A549 (cell line): ENCODE results near the gene SESN3.

Experiments
- CEBPB ChIP-seq, 2 experiments: fragments of >200 bp in 1 of 2; sonication (Bioruptor Twin) in 1 of 2; formaldehyde crosslinking in 1 of 2; IDR thresholded peaks; 2 replicates each; pipeline ENCODE4 v1.6.1; 2012 to 2016
- CTCF ChIP-seq: fragments of >200 bp; sonication (Bioruptor Twin); formaldehyde crosslinking; IDR thresholded peaks from 3 replicates; pipeline ENCODE4 v1.5.1; 2016
- HES2 ChIP-seq: fragments of >200 bp; sonication (Bioruptor Twin); formaldehyde crosslinking; IDR thresholded peaks from 2 replicates; pipeline ENCODE4 v1.6.1; 2016
- HOXA7 ChIP-seq: fragments of 250-450 bp; sonication (Bioruptor Pico); IDR thresholded peaks from 2 replicates; pipeline ENCODE4 v1.5.0; 2020; ENCODE audit warnings: mild to moderate bottlenecking, moderate library complexity
- JUN ChIP-seq, 2 experiments: fragments of >200 bp; sonication (Bioruptor Twin); formaldehyde crosslinking; IDR thresholded peaks; 2 replicates in 1 of 2; 3 replicates in 1 of 2; pipeline ENCODE4 v1.6.1; 2016 to 2017
- MAFK ChIP-seq: fragments of 450-650 bp; IDR thresholded peaks from 2 replicates; pipeline ENCODE4 v1.6.1; 2014; ENCODE audit not compliant: partially characterized antibody
- POLR2A ChIP-seq: IDR thresholded peaks from 2 replicates; pipeline ENCODE4 v1.6.1; 2012; ENCODE audit warnings: mild to moderate bottlenecking, low read length
- POLR2AphosphoS2 ChIP-seq: conservative IDR thresholded peaks from 2 replicates; pipeline ENCODE4 v1.6.1; 2012; ENCODE audit warnings: low read length, improper control_type of control experiment, inconsistent platforms
- TF ChIP-seq, protein P1 (sequence below): fragments of 450-650 bp; IDR thresholded peaks from 2 replicates; pipeline ENCODE4 v1.6.1; 2014; ENCODE audit warnings: antibody characterized with exemption
- TF ChIP-seq, protein P2 (sequence below): IDR thresholded peaks from 2 replicates; pipeline ENCODE4 v1.6.1; 2012

GRCh38 chr11:95254131-95254704 lies 23.2 kb upstream of the SESN3 start:
- TF ChIP-seq POLR2A: no peak
- TF ChIP-seq CTCF: no peak
- TF ChIP-seq POLR2AphosphoS2: no peak
- TF ChIP-seq, protein P1, sequence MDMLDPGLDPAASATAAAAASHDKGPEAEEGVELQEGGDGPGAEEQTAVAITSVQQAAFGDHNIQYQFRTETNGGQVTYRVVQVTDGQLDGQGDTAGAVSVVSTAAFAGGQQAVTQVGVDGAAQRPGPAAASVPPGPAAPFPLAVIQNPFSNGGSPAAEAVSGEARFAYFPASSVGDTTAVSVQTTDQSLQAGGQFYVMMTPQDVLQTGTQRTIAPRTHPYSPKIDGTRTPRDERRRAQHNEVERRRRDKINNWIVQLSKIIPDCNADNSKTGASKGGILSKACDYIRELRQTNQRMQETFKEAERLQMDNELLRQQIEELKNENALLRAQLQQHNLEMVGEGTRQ: no peak
- TF ChIP-seq JUN (IDR thresholded peaks at IDR 0.05): no peak
- no peak for TF ChIP-seq HES2
- TF ChIP-seq CEBPB (IDR thresholded peaks at IDR 0.05): no peak
- TF ChIP-seq, protein P2, sequence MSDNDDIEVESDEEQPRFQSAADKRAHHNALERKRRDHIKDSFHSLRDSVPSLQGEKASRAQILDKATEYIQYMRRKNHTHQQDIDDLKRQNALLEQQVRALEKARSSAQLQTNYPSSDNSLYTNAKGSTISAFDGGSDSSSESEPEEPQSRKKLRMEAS: no peak
- no peak for TF ChIP-seq MAFK
- no peak for TF ChIP-seq HOXA7
